Activated T-cell treated with anti-CD3 and anti-CD28 coated beads, Interleukin-2, amount 50 U/mL, for 48 hours (primary cell): ENCODE results near the gene SMC1B.
"Not testable (repeated sequence)": the region's sequence is repeated elsewhere in the genome, so short reads cannot be mapped to it uniquely, and the experiment has no call there.

Experiments
- DNase-seq, 2 experiments: peaks; one replicate each; pipeline ENCODE4 v3.0.0-alpha.2; 2020

SMC1B gene

GRCh38 chr22:45344334-45344733 lies 69.1 kb downstream of the SMC1B start:
- no peak for DNase-seq

DNA sequence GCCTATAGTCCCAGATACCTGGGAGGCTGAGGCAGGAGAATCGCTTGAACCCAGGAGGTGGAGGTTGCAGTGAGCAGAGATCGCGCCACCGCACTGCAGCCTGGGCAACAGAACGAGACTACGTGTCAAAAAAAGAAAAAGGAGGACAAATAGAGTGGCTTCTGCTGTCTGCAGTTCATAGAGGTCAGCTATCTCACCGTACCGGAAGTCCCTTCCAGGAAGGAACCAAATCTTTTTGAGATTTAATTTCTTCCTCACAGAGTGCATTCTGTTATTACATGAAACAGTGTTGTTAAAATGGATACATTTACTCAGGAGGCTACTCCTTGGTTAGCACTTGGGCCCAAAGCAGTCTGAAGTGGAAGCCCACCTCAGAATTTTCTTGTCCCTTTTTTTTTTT lies 70.3 kb downstream of the SMC1B start:
- DNase-seq, result no peak

GRCh38 chr22:45341498-45341897 lies 71.9 kb downstream of the SMC1B start:
- peak; percentile 37 to 49 for DNase-seq

GRCh38 chr22:45340323-45340722 lies 73.1 kb downstream of the SMC1B start:
- DNase-seq, result no peak

DNA sequence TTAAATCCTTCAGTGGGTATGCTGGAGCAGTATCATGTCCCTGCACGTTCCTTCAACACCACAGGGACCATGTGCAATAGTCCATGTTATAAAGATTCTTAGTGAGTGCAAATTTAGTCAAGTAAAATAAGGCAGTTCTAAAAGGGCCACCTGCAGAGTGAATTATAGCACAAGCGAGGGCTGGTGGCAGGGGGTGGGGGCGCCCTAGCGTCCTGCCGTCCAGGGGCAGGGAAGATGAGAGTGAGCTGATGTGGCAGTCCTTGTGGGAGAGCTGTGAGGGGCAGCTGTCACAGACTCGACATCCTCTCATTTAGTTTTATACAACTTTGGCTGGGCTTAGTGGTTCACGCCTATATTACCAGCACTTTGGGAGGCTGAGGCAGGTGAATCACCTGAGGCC lies 74.6 kb downstream of the SMC1B start:
- DNase-seq, result no peak

GRCh38 chr22:45337536-45337935 lies 75.9 kb downstream of the SMC1B start:
- no peak for DNase-seq

- no peak for DNase-seq
Measured at GRCh38 chr22:45336971-45337431, 76.4 kb downstream of the SMC1B start.

- no peak for DNase-seq
Measured at GRCh38 chr22:45335854-45336522, 77.4 kb downstream of the SMC1B start.

- DNase-seq, result no peak
Measured at GRCh38 chr22:45335021-45335818, 78.2 kb downstream of the SMC1B start.

GRCh38 chr22:45334528-45334927 lies 78.9 kb downstream of the SMC1B start:
- DNase-seq, result no peak

DNA sequence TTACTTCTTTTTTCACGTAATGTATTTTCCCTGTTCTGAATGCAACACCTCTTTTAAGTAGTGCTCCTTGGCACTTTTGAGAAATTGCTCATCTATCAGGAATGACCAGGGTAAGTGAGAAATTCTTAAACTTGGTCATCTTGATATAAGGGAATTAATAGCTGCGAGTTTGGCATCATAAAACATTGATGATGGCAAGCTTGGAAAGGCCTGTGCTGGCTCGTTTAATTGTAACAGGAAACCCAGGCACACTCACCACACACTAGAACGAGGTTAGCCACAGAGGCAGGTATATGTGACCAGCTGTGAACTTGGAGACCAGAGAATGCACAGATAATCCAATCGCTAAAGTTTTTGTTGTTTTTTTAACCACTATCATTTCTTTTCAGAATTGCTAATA lies 79.3 kb downstream of the SMC1B start:
- DNase-seq, result no peak

DNA sequence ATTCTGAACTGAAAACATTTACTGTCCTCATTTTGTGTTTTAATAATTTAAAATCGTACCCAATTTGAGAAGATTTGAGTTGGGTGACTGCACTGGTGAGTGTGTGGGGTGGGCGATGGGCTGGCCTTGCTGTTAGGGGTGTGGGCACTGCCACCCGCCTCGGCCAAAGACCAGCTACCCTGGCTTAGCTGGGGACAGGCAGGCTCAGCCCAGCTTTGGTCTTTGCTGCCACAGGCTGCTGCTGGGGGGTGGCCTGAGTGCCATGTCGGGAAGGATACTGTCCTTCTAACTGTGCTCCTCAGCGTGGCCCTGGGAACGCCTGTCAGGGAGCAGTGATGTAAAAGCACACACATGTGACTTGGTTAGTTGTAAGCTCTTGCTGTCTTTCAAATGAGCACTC lies 81.4 kb downstream of the SMC1B start:
- DNase-seq, result no peak

DNA sequence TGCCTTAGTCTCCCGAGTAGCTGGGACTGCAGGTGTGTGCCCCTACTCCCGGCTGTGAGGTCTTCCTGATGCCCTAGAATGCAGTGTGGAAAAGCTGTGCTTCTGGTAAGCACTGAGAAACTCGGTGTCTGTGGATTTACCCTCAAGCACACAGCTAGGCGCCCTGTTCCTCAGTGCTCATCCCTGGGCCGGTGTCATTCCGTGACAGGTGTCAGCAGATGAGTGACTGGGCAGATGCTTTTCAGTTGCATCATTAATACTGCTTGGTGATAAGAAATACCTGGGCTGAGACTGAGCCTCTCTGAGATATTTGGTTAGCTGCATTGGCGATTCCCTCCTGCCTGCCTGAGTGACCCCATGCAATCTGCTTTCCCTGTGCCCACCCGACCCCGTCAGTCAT lies 81.9 kb downstream of the SMC1B start:
- DNase-seq, result no peak

DNA sequence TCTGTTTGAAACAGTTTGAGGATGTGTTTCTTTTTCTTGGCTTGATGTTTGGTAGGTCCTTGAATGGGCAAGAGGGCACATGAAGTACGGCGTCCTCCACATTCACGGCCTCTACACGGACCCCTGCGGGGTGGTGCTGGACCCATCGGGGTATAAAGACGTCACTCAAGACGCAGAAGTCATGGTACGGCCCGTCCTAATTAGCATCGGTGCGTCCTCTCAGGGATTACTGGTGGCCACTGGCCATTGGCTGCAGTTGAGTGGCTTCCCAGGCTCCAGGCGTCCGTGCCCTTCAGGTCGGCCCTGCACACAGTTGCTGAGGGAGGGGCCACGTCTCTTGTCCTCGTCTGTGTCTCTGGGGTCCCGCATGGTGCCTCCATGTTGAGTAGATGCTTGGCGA lies 82.9 kb downstream of the SMC1B start:
- no peak for DNase-seq

DNA sequence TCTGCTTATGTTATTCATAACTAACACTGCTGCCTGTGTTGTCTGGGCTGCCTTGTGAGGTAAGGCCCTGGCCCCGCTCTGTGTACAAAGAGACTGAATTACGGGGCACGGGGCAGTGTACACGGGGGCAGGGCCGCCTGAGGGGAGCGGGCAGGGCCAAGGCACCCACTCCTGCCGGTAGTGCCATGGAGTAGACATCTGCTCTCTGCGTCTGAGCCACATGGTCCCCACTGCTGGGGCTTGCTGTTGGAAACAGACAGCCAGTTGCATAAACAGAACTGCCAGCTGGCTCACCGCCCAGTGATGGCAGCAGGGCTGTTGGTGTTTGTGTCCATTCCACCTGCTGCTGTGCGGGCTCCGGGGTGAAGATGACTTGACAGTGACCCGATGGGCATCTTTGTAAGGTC lies 83.9 kb downstream of the SMC1B start:
- DNase-seq, result no peak

- DNase-seq, result no peak
Measured at GRCh38 chr22:45328822-45329529, 84.4 kb downstream of the SMC1B start.

DNA sequence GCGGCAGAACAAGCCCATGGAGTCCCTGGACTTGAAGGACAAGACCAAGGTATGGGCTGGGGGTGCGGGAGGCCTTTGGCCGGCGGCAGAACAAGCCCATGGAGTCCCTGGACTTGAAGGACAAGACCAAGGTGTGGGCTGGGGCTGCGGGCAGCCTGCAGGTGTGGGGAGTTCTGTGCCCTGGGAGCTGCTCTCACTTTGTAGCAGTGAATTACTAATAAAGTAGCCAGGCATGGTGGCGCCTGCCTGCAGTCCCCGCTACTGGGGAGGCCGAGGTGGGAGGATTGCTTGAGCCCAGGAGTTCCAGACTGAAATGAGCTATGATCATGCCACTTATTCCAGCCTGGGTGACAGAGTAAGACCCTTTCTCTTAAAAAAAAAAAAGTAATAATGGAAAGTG lies 85.1 kb downstream of the SMC1B start:
- DNase-seq, result not testable (repeated sequence)

- DNase-seq, result no peak
Measured at GRCh38 chr22:45324311-45324711, 89.1 kb downstream of the SMC1B start.

DNA sequence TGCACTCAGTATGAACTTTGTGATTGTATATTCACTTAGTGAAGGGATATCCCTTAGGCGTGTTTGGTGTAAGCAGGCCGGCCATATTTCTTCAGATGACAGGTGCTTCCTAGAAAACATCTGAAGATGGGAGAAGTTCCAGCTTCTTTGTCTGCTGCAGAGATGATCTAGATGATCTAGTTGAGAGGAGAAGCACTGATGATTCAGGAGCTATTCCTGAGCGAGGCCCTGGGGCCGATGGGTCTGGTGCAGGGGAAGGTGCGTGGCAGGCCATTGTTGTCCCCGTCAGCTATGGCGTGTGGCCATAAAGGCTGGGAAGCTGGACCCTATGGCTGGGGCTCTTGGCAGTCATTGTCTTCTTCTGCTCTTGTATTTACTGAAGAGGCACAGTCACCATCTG lies 89.7 kb downstream of the SMC1B start:
- no peak for DNase-seq

GRCh38 chr22:45322873-45323525 lies 90.4 kb downstream of the SMC1B start:
- no peak for DNase-seq

- DNase-seq, result no peak
Measured at GRCh38 chr22:45321827-45322226, 91.6 kb downstream of the SMC1B start.

DNA sequence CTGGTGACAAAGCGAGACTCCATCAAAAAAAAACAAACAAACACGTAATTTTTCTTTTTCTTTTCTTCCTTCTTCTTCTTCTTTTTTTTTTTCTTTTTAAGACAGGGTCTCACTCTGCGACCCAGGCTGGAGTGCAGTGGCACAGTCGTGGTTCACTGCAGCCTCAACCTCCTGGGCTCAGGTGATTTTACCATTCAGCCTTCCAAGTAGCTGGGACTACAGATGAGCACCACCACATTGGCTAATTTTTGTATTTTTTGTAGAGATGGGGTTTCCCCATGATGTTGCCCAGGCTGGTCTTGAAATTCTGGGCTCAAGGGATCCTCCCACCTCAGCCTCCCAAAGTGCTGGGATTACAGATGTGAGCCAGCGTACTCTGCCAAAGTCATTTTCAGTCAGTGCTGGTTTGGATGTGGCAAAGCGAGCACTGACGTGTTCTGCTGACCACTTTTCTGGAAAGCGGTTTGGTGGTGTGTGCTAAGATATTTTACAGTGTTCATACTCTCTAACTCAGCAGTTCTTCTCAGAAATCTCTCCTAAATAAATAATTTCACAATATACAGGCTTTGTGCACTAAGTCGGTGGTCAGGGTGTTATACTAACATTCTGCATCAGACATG lies 92.9 kb downstream of the SMC1B start:
- peak in 1 of 2 experiments; percentile 33 for DNase-seq

DNA sequence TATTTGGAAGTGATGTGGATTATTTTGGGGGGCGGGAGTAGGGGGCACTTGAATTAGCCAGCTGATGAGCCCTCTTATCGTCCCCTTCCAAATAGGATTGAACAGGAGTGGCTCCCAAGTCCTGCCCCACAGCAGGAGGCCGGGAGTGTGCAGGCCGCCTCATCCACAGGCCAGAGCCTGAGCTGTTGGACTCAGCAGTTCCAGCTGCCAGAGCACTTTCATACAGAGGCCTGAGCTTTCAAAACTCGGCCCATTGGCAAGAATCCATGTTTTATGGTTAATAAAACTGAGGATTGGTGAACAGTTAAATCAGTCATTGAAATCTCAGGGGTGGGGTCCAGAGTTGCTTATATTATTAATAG lies 94.1 kb downstream of the SMC1B start:
- peak in 1 of 2 experiments; percentile 29 for DNase-seq
